HCT116 (cell line): ENCODE measurements around the gene RIT2. TPM values are rescaled to one million over a fixed set of nuclear protein-coding genes. Genes with fewer than 3 reads are reported as not detected.

Experiments used
- ATAC-seq: fragments of 200-7000 bp; cut with Tn5 transposase; 2 replicates; pipeline ENCODE4 v1.9.1; 2020; ENCODE audit warnings: mild to moderate bottlenecking, moderate library complexity
- BruUV-seq: library from RNA; stranded (reverse); fragments of 400-500 nt; replicated peaks from 2 replicates; lab custom pipeline; 2021; lab: Mats Ljungman, UMichigan
- CTCF ChIA-PET: fragments of 300-600 bp; sonication (Branson Sonifier 250); formaldehyde crosslinking; loops from one replicate; lab custom pipeline; 2021; ENCODE audit warnings: antibody characterized with exemption; lab: Charles Lee
- POLR2A ChIA-PET: fragments of 300-600, 350-600 bp; sonication (Branson Sonifier 250); formaldehyde crosslinking; loops from one replicate; lab custom pipeline; 2021; ENCODE audit warnings: antibody characterized with exemption; lab: Charles Lee
- RAD21 ChIA-PET, 2 experiments: fragments of 300-600 bp; sonication (Branson Sonifier 250); formaldehyde crosslinking; loops; one replicate each; lab custom pipeline; 2023; ENCODE audit warnings: low total read pairs in 2 of 2; ENCODE audit not compliant: uncharacterized antibody in 2 of 2, unreplicated experiment in 2 of 2, low non-redundant PET in 1 of 2; lab: Charles Lee
- DNase-seq: peaks from one replicate; pipeline ENCODE4 v3.0.0-alpha.2; 2010; ENCODE audit warnings: low read depth, low spot score
- H2AFZ ChIP-seq: fragments of 200-600 bp; shearing (Covaris generic), sonication (generic); 2 replicates; pipeline ENCODE4 v1.6.1; 2017; ENCODE audit warnings: low read depth, mixed run types, mixed read lengths, antibody characterized with exemption, low read length; ENCODE audit not compliant: poor library complexity, severe bottlenecking
- H3K27ac ChIP-seq: 2 replicates; pipeline ENCODE4 v1.5.1; 2012; ENCODE audit warnings: low read depth, low read length
- H3K27me3 ChIP-seq: fragments of 200-600 bp; sonication (generic); 2 replicates; pipeline ENCODE4 v1.6.1; 2016; ENCODE audit warnings: mixed run types, low read length, mixed read lengths; ENCODE audit not compliant: insufficient read depth
- H3K36me3 ChIP-seq, 2 experiments: fragments of 200-500 bp in 1 of 2; fragments of 200-600 bp in 1 of 2; sonication (Bioruptor generic) in 1 of 2; sonication (generic) in 1 of 2; 2 replicates each; pipeline versions ENCODE4 v1.5.1 to v1.6.1; 2014 to 2016; ENCODE audit warnings: low read length in 2 of 2, inconsistent platforms in 1 of 2, mixed read lengths in 1 of 2, mixed run types in 1 of 2; ENCODE audit not compliant: insufficient read depth in 2 of 2, control insufficient read depth in 1 of 2
- H3K4me1 ChIP-seq, 2 experiments: fragments of 200-600 bp in 1 of 2; sonication (generic) in 1 of 2; 2 replicates each; pipeline versions ENCODE4 v1.5.1 to v1.6.1; 2012 to 2017; ENCODE audit warnings: low read length in 2 of 2, inconsistent platforms in 1 of 2, mild to moderate bottlenecking in 1 of 2, mixed read lengths in 1 of 2, mixed run types in 1 of 2, moderate library complexity in 1 of 2; ENCODE audit not compliant: insufficient read depth in 2 of 2, control insufficient read depth in 1 of 2
- H3K4me2 ChIP-seq: fragments of 200-600 bp; sonication (generic); 2 replicates; pipeline ENCODE4 v1.6.1; 2017; ENCODE audit warnings: mixed run types, low read length, mixed read lengths
- H3K4me3 ChIP-seq, 2 experiments: fragments of 200-600 bp in 1 of 2; sonication (generic) in 1 of 2; replicated peaks in 1 of 2; 2 replicates each; pipeline ENCODE4 v1.5.1; 2011 to 2016; ENCODE audit warnings: low read length in 2 of 2, control low read depth in 1 of 2, low read depth in 1 of 2, mild to moderate bottlenecking in 1 of 2, mixed read lengths in 1 of 2, mixed run types in 1 of 2
- H3K79me2 ChIP-seq: fragments of 200-600 bp; sonication (generic); 2 replicates; pipeline ENCODE4 v1.6.1; 2017; ENCODE audit warnings: mild to moderate bottlenecking, mixed run types, low read length, moderate library complexity, mixed read lengths; ENCODE audit not compliant: insufficient read depth
- H3K9ac ChIP-seq: fragments of 200-600 bp; sonication (generic); 2 replicates; pipeline ENCODE4 v1.6.1; 2016; ENCODE audit warnings: low read length, mixed read lengths
- H3K9me2 ChIP-seq: fragments of 200-600 bp; sonication (generic), shearing (Covaris generic); 2 replicates; pipeline ENCODE4 v1.6.1; 2017; ENCODE audit warnings: mixed run types, mild to moderate bottlenecking, moderate library complexity; ENCODE audit not compliant: insufficient read depth
- H3K9me3 ChIP-seq, 2 experiments: fragments of 200-500 bp in 1 of 2; fragments of 200-600 bp in 1 of 2; sonication (Bioruptor generic) in 1 of 2; sonication (generic) in 1 of 2; 2 replicates each; pipeline ENCODE4 v1.6.1; 2014 to 2017; ENCODE audit warnings: low read length in 2 of 2, mixed read lengths in 2 of 2, inconsistent platforms in 1 of 2, low read depth in 1 of 2, mild to moderate bottlenecking in 1 of 2, mixed run types in 1 of 2, moderate library complexity in 1 of 2; ENCODE audit not compliant: control insufficient read depth in 1 of 2, insufficient read depth in 1 of 2
- H4K20me1 ChIP-seq: fragments of 200-600 bp; sonication (generic), shearing (Covaris generic); 2 replicates; pipeline ENCODE4 v1.6.1; 2017; ENCODE audit warnings: mixed run types, mild to moderate bottlenecking, moderate library complexity; ENCODE audit not compliant: insufficient read depth
- ELF1 ChIP-seq: IDR thresholded peaks from 2 replicates; pipeline ENCODE4 v1.6.1; 2012; ENCODE audit warnings: low read depth, borderline replicate concordance
- FOSL1 ChIP-seq: IDR thresholded peaks from 2 replicates; pipeline ENCODE4 v1.6.1; 2012; ENCODE audit warnings: low read depth
- RAD21 ChIP-seq: IDR thresholded peaks from 2 replicates; pipeline ENCODE4 v1.6.1; 2012; ENCODE audit warnings: low read depth, mild to moderate bottlenecking
- SIN3A ChIP-seq: IDR thresholded peaks from 2 replicates; pipeline ENCODE4 v1.6.1; 2012; ENCODE audit warnings: low read depth
- SP1 ChIP-seq: IDR thresholded peaks from 2 replicates; pipeline ENCODE4 v1.6.1; 2012; ENCODE audit warnings: low read depth
- TCF7L2 ChIP-seq: IDR thresholded peaks from 2 replicates; pipeline ENCODE4 v1.7.0; 2011; ENCODE audit warnings: borderline replicate concordance, inconsistent platforms; ENCODE audit not compliant: insufficient read depth, insufficient read length; ENCODE audit errors: extremely low read depth
- YY1 ChIP-seq: IDR thresholded peaks from 2 replicates; pipeline ENCODE4 v1.6.1; 2011; ENCODE audit warnings: low read length, low read depth, moderate library complexity, mild to moderate bottlenecking; ENCODE audit not compliant: insufficient replicate concordance; ENCODE audit errors: extremely low read depth
- ZFX ChIP-seq: fragments of 450-650 bp; IDR thresholded peaks from 2 replicates; pipeline ENCODE4 v1.6.1; 2017
- ZNF274 ChIP-seq: fragments of 200-500 bp; sonication (Bioruptor generic); IDR thresholded peaks from 2 replicates; pipeline ENCODE4 v1.6.1; 2014; ENCODE audit warnings: mild to moderate bottlenecking, low read depth, low read length, inconsistent platforms
- intact Hi-C: fragments of 100-400 bp; cut with micrococcal nuclease; formaldehyde crosslinking; loops from 2 replicates; pipeline ENCODE4 v1.10.0; 2022
- total RNA-seq: library from RNA; stranded (reverse); gene quantifications from one replicate; pipeline ENCODE4 v1.2.1, GENCODE V29; 2021; ENCODE audit not compliant: unreplicated experiment
- TF ChIP-seq, protein P1 (sequence below): IDR thresholded peaks from 2 replicates; pipeline ENCODE4 v1.6.1; 2012
- TF ChIP-seq, protein P2 (sequence below), 3 experiments: fragments of 200-600 bp in 1 of 3; sonication (generic) in 1 of 3; IDR thresholded peaks in 2 of 3; conservative IDR thresholded peaks in 1 of 3; 2 replicates each; pipeline ENCODE4 v1.5.1; 2012 to 2017; ENCODE audit warnings: low read depth in 2 of 3, low read length in 2 of 3, antibody characterized with exemption in 1 of 3, borderline replicate concordance in 1 of 3, control low read depth in 1 of 3, mild to moderate bottlenecking in 1 of 3, mixed read lengths in 1 of 3, mixed run types in 1 of 3, moderate library complexity in 1 of 3; ENCODE audit not compliant: insufficient read depth in 1 of 3

Gene RIT2
- total RNA-seq, 1 experiment from 2014 or later: not detected

DNA sequence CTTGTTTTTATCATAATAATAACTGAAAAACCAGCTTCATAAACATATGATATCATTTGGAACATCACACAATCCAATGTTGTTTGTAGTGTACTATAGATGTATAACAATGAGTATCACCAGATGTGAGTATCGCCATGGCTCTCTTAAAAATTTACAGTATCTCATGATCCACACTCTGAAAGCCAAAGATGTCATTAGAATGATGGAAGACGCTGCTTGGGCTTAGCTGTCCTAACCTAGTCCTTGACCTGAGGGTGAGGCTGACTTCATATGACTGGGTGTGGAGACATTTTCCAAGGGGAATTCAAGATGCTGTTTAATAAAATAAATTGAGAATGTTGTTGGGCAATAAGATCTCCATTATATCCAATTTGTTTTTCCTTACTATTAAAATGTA is 242.6 kb downstream of the RIT2 start:
- no TSS peak for BruUV-seq
- no peaks in the 10 kb centered on the region for H3K36me3 ChIP-seq
- H3K79me2 ChIP-seq: no peaks in the 10 kb centered on the region
- H3K4me3 ChIP-seq: no peak overlapping the region
- ATAC-seq (no peak), DNase-seq (no peak)
- no peaks in the 10 kb centered on the region for H3K9me2 ChIP-seq
- intact Hi-C loops: no loop called here
- no peak overlapping the region for H3K4me2 ChIP-seq
- ChIA-PET CTCF (no interaction called here), POLR2A (no interaction called here), RAD21 (no interaction called here)
- H3K4me1 ChIP-seq: no peaks in the 10 kb centered on the region; a peak in 1 of 4 replicates
- H3K27me3 ChIP-seq: no peaks in the 10 kb centered on the region
- H3K27ac ChIP-seq: no peak overlapping the region
- peaks cover 11 to 13% of the 10 kb centered on the region in 2 experiments; a peak in 2 of 4 replicates for H3K9me3 ChIP-seq
- no peak overlapping the region for H2AFZ ChIP-seq
- no peak for TF ChIP-seq RAD21
- TF ChIP-seq FOSL1: no peak
- TF ChIP-seq, protein P1, sequence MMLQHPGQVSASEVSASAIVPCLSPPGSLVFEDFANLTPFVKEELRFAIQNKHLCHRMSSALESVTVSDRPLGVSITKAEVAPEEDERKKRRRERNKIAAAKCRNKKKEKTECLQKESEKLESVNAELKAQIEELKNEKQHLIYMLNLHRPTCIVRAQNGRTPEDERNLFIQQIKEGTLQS: no peak
- no peak for TF ChIP-seq TCF7L2
- no peak for TF ChIP-seq SP1
- no peak for TF ChIP-seq ELF1
- TF ChIP-seq ZFX: no peak
- no peak for TF ChIP-seq YY1
- TF ChIP-seq ZNF274: no peak
- no peak for TF ChIP-seq SIN3A
- TF ChIP-seq, protein P2, sequence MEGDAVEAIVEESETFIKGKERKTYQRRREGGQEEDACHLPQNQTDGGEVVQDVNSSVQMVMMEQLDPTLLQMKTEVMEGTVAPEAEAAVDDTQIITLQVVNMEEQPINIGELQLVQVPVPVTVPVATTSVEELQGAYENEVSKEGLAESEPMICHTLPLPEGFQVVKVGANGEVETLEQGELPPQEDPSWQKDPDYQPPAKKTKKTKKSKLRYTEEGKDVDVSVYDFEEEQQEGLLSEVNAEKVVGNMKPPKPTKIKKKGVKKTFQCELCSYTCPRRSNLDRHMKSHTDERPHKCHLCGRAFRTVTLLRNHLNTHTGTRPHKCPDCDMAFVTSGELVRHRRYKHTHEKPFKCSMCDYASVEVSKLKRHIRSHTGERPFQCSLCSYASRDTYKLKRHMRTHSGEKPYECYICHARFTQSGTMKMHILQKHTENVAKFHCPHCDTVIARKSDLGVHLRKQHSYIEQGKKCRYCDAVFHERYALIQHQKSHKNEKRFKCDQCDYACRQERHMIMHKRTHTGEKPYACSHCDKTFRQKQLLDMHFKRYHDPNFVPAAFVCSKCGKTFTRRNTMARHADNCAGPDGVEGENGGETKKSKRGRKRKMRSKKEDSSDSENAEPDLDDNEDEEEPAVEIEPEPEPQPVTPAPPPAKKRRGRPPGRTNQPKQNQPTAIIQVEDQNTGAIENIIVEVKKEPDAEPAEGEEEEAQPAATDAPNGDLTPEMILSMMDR (IDR thresholded peaks at IDR 0.05 in 2 of 3, conservative IDR thresholded peaks at IDR 0.05 in 1 of 3; ENCODE audit: borderline replicate concordance in 1 of 3, insufficient read depth in 1 of 3, low read depth in 2 of 3, low read length in 2 of 3): no peak
- H3K9ac ChIP-seq: no peak overlapping the region
- H4K20me1 ChIP-seq: no peaks in the 10 kb centered on the region
